Large intestine (tissue), 3 donors: ENCODE results near the gene MOG. TPM values are rescaled to one million over a fixed set of nuclear protein-coding genes. Genes with fewer than 3 reads are reported as not detected.

Experiments
- DNase-seq, 2 donors: peaks; one replicate each; pipeline versions ENCODE4 v3.0.0 to v3.0.0-alpha.2; 2013
- H3K27ac ChIP-seq: one replicate; pipeline ENCODE4 v1.5.1; 2013; ENCODE audit warnings: low read length
- H3K27me3 ChIP-seq: 2 replicates; pipeline ENCODE4 v1.6.1; 2013; ENCODE audit warnings: low read length; ENCODE audit not compliant: control insufficient read depth, insufficient read depth
- H3K36me3 ChIP-seq: 2 replicates; pipeline ENCODE4 v1.6.1; 2013; ENCODE audit warnings: low read length; ENCODE audit not compliant: control insufficient read depth, insufficient read depth
- H3K4me1 ChIP-seq: one replicate; pipeline ENCODE4 v1.6.1; 2013; ENCODE audit warnings: low read length; ENCODE audit not compliant: control insufficient read depth, insufficient read depth
- H3K4me3 ChIP-seq: one replicate; pipeline ENCODE4 v1.5.1; 2013; ENCODE audit warnings: low read length
- H3K9me3 ChIP-seq: one replicate; pipeline ENCODE4 v1.6.1; 2013; ENCODE audit warnings: mild to moderate bottlenecking, low read depth, low read length, moderate library complexity; ENCODE audit not compliant: control insufficient read depth
- WGBS: methylation state at CpG from one replicate; pipeline ENCODE4 v1.1.5; 2013; ENCODE audit warnings: low lambda C conversion rate; ENCODE audit not compliant: insufficient coverage; 5-methylcytosine and 5-hydroxymethylcytosine counted together
- polyA plus RNA-seq: library from polyadenylated mRNA; unstranded; fragments of 120-200 nt; gene quantifications from one replicate; pipeline ENCODE4 v1.2.1, GENCODE V29; 2013

Gene MOG
- polyA plus RNA-seq, 1 donor, result 0.04 TPM

GRCh38 chr6:29637247-29637646 lies 19.6 kb upstream of the MOG start:
- Histone ChIP-seq H3K36me3 (no peaks in the 10 kb centered on the region), H3K27ac (no peak overlapping the region), H3K9me3 (peaks cover 5% of the 10 kb centered on the region), H3K4me1 (no peaks in the 10 kb centered on the region), H3K27me3 (peaks cover 19% of the 10 kb centered on the region), H3K4me3 (no peak overlapping the region)
- 100% methylated on average over 3 of the region's 9 CpGs for WGBS
- DNase-seq, result no peak

GRCh38 chr6:29641430-29642148 lies 15.3 kb upstream of the MOG start:
- Histone ChIP-seq H3K9me3 (no peaks in the 10 kb centered on the region), H3K27me3 (no peaks in the 10 kb centered on the region), H3K4me1 (no peaks in the 10 kb centered on the region), H3K36me3 (no peaks in the 10 kb centered on the region), H3K27ac (no peak overlapping the region), H3K4me3 (no peak overlapping the region)
- no peak for DNase-seq
- WGBS, result no CpG with 5 or more reads among the region's 3 CpGs

DNA sequence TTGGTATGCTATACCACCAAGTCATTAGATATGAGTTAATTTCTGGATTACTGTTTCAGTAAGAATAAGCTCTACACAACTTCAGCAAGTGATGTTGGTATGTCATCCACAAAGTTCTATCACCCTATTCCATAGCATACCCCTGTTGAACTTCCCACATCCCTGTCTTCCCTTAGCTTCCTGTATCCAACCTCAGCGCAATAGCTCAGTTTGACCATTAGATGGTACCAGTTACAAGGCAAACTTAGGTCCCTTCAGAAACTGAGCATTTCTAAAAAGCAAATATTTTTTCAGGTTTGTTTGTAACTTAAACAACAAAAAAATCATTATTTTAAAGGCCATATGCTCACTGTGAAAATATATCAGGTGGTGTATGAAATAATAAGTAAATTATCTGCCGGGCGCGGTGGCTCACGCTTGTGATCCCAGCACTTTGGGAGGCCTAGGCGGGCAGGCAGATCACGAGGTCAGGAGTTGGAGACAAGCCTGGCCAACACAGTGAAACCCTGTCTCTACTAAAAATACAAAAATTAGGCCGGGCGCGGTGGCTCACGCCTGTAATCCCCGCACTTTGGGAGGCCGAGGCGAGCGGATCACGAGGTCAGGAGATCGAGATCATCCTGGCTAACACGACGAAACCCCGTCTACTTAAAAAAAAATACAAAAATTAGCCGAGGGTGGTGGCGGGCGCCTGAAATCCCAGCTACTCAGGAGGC lies 8.8 kb upstream of the MOG start:
- H3K4me1 ChIP-seq, result no peaks in the 10 kb centered on the region
- H3K9me3 ChIP-seq, result no peaks in the 10 kb centered on the region
- no peak for DNase-seq
- WGBS, result 57% methylated on average over 1 of the region's 23 CpGs
- H3K4me3 ChIP-seq, result no peak overlapping the region
- H3K27ac ChIP-seq, result no peak overlapping the region
- H3K36me3 ChIP-seq, result no peaks in the 10 kb centered on the region
- no peaks in the 10 kb centered on the region for H3K27me3 ChIP-seq

GRCh38 chr6:29649701-29650673 lies 6.9 kb upstream of the MOG start:
- Histone ChIP-seq H3K27ac (peak overlapping the region; percentile 72), H3K27me3 (peaks cover 5% of the 10 kb centered on the region), H3K36me3 (no peaks in the 10 kb centered on the region), H3K9me3 (no peaks in the 10 kb centered on the region), H3K4me1 (no peaks in the 10 kb centered on the region), H3K4me3 (peak overlapping the region; percentile 43)
- 16% methylated on average over 5 of the region's 33 CpGs for WGBS
- peak; percentile 95 to 96 for DNase-seq

- 90% methylated on average over 2 of the region's 8 CpGs for WGBS
These were observed 5.3 kb upstream of the MOG start for GRCh38 chr6:29651413-29652197.

GRCh38 chr6:29652198-29652584 lies 4.7 kb upstream of the MOG start:
- DNase-seq, result peak in 1 of 2 donors; percentile 9
- Histone ChIP-seq H3K27ac (no peak overlapping the region), H3K4me1 (no peaks in the 10 kb centered on the region), H3K9me3 (no peaks in the 10 kb centered on the region), H3K36me3 (no peaks in the 10 kb centered on the region), H3K27me3 (peaks cover 16% of the 10 kb centered on the region), H3K4me3 (no peak overlapping the region)
- WGBS, result 80% methylated on average over 3 of the region's 10 CpGs

More at GRCh38 chr6:29651413-29652197, 5.3 kb upstream of the MOG start:
- H3K4me3 ChIP-seq, result no peak overlapping the region
- no peaks in the 10 kb centered on the region for H3K9me3 ChIP-seq
- no peaks in the 10 kb centered on the region for H3K36me3 ChIP-seq
- peaks cover 10% of the 10 kb centered on the region for H3K27me3 ChIP-seq
- H3K27ac ChIP-seq, result no peak overlapping the region
- no peaks in the 10 kb centered on the region for H3K4me1 ChIP-seq
- DNase-seq, result peak in 1 of 2 donors; percentile 6

DNA sequence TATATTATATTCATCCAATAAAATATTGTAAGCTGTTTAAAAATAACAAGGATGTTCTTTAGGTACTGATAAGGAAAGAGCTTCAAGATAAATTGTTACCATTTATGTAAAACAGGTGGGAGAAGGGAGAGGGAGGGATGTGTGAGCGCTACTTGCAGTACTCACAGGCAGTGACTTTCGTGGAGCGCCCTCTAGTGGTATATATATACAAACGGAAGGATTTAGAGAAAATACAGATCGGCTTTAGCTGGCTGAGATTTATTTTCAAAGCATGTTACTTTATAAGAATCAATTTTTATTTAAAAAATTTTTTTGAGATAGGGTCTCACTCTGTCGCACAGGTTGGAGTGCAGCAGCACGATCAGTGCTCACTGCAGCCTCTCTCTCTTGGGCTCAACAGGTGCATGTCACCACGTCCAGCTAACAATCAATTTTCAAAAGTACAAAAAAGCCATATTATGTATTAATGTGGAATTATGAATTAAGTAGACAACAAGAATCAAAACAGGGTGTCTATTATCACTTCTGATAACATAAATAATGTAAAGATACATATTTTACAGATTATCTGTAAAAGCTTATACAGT lies 3.3 kb upstream of the MOG start:
- H3K36me3 ChIP-seq, result no peaks in the 10 kb centered on the region

GRCh38 chr6:29655658-29656057 lies 1.2 kb upstream of the MOG start:
- no peak for DNase-seq
- no peaks in the 10 kb centered on the region for H3K9me3 ChIP-seq
- H3K27ac ChIP-seq, result no peak overlapping the region
- peaks cover 24% of the 10 kb centered on the region for H3K27me3 ChIP-seq
- H3K4me1 ChIP-seq, result no peaks in the 10 kb centered on the region
- no peaks in the 10 kb centered on the region for H3K36me3 ChIP-seq
- WGBS, result 20% methylated on average over 1 of the region's 6 CpGs
- H3K4me3 ChIP-seq, result no peak overlapping the region

More for the DNA sequence above, 3.3 kb upstream of the MOG start:
- Histone ChIP-seq H3K27me3 (peaks cover 19% of the 10 kb centered on the region), H3K9me3 (no peaks in the 10 kb centered on the region), H3K27ac (no peak overlapping the region), H3K4me3 (no peak overlapping the region), H3K4me1 (no peaks in the 10 kb centered on the region)
- WGBS, result no CpG with 5 or more reads among the region's 8 CpGs
- peak; percentile 33 to 37 for DNase-seq

- Histone ChIP-seq H3K27me3 (peaks cover 25% of the 10 kb centered on the region), H3K27ac (no peak overlapping the region), H3K36me3 (no peaks in the 10 kb centered on the region), H3K4me3 (no peak overlapping the region), H3K9me3 (no peaks in the 10 kb centered on the region), H3K4me1 (no peaks in the 10 kb centered on the region)
- WGBS, result no CpG with 5 or more reads among the region's 2 CpGs
- DNase-seq, result no peak
These were observed 735 bp upstream of the MOG start for GRCh38 chr6:29656157-29656556.
